Measurements from ENCODE around the gene PTPN18. TPM values are rescaled to one million over a fixed set of nuclear protein-coding genes. Genes with fewer than 3 reads are reported as not detected.
"Not testable (repeated sequence)": the region's sequence is repeated elsewhere in the genome, so short reads cannot be mapped to it uniquely, and the experiment has no call there.

The PTPN18 gene
- 44.7 TPM for total RNA-seq

- ATAC-seq = peak; percentile 99
- intact Hi-C loops (cut with DNase I) = no loop called here
- DNase-seq (ENCODE audit: low spot score) = peak; percentile 92
Measured at GRCh38 chr2:130355578-130356431, at the start of gene PTPN18. Gene PTPN18, plus strand, starts transcription at chr2:130356056. Its CDS starts 52 bp downstream, at chr2:130356108.

- ATAC-seq (no peak), DNase-seq (ENCODE audit: low spot score) (no peak)
- intact Hi-C loops (cut with DNase I) = no loop called here
Measured at GRCh38 chr2:130307850-130308249, 48.0 kb upstream of the PTPN18 start.

- DNase-seq (ENCODE audit: low spot score) (no peak), ATAC-seq (no peak)
- intact Hi-C loops (cut with DNase I) = no loop called here
Measured at GRCh38 chr2:130310881-130311280, 45.0 kb upstream of the PTPN18 start.

- no peak for DNase-seq (ENCODE audit: low spot score)
- no peak for ATAC-seq
- intact Hi-C loops (cut with DNase I) = no loop called here
Measured at GRCh38 chr2:130313812-130314334, 42.0 kb upstream of the PTPN18 start.

- ATAC-seq (no peak), DNase-seq (ENCODE audit: low spot score) (no peak)
- intact Hi-C loops (cut with DNase I) = no loop called here
Measured at GRCh38 chr2:130314377-130314776, 41.5 kb upstream of the PTPN18 start.

- no peak for DNase-seq (ENCODE audit: low spot score)
- no peak for ATAC-seq
- intact Hi-C loops (cut with DNase I) = no loop called here
Measured at GRCh38 chr2:130316596-130316995, 39.3 kb upstream of the PTPN18 start.

GRCh38 chr2:130318906-130319305 lies 37.0 kb upstream of the PTPN18 start:
- DNase-seq (ENCODE audit: low spot score) (no peak), ATAC-seq (no peak)
- intact Hi-C loops (cut with DNase I) = no loop called here

GRCh38 chr2:130319536-130319935 lies 36.3 kb upstream of the PTPN18 start:
- no peak for ATAC-seq
- intact Hi-C loops (cut with DNase I) = no loop called here
- DNase-seq (ENCODE audit: low spot score) = no peak

- intact Hi-C loops (cut with DNase I) = no loop called here
- no peak for DNase-seq (ENCODE audit: low spot score)
- ATAC-seq = no peak
Measured at GRCh38 chr2:130327703-130328527, 27.9 kb upstream of the PTPN18 start.

- DNase-seq (ENCODE audit: low spot score) = no peak
- intact Hi-C loops (cut with DNase I) = no loop called here
- no peak for ATAC-seq
Measured at GRCh38 chr2:130328710-130329109, 27.1 kb upstream of the PTPN18 start.

GRCh38 chr2:130332271-130333073 lies 23.4 kb upstream of the PTPN18 start:
- intact Hi-C loops (cut with DNase I) = no loop called here
- DNase-seq (ENCODE audit: low spot score) (peak; percentile 84), ATAC-seq (peak; percentile 77)

GRCh38 chr2:130333253-130333652 lies 22.6 kb upstream of the PTPN18 start:
- intact Hi-C loops (cut with DNase I); ATAC-seq; DNase-seq (ENCODE audit: low spot score): not testable (repeated sequence)

GRCh38 chr2:130334026-130334425 lies 21.8 kb upstream of the PTPN18 start:
- intact Hi-C loops (cut with DNase I) = no loop called here
- no peak for ATAC-seq
- no peak for DNase-seq (ENCODE audit: low spot score)

GRCh38 chr2:130335226-130335625 lies 20.6 kb upstream of the PTPN18 start:
- DNase-seq (ENCODE audit: low spot score) (no peak), ATAC-seq (no peak)
- intact Hi-C loops (cut with DNase I) = no loop called here

- no peak for DNase-seq (ENCODE audit: low spot score)
- no peak for ATAC-seq
- intact Hi-C loops (cut with DNase I) = no loop called here
Measured at GRCh38 chr2:130336150-130336876, 19.5 kb upstream of the PTPN18 start.

- DNase-seq (ENCODE audit: low spot score) (peak; percentile 85), ATAC-seq (peak; percentile 69)
- intact Hi-C loops (cut with DNase I) = no loop called here
Measured at GRCh38 chr2:130336877-130337734, 18.8 kb upstream of the PTPN18 start.

- intact Hi-C loops (cut with DNase I) = no loop called here
- no peak for ATAC-seq
- no peak for DNase-seq (ENCODE audit: low spot score)
Measured at GRCh38 chr2:130337735-130338325, 18.0 kb upstream of the PTPN18 start.
